GM18873 (cell line): ENCODE measurements around the gene GRAMD4.

Source experiments
- ATAC-seq: cut with Tn5 transposase; IDR thresholded peaks from one replicate; pipeline ENCODE4 v1.9.1; 2021; ENCODE audit warnings: mild to moderate bottlenecking, moderate library complexity, moderate number of reproducible peaks; ENCODE audit not compliant: unreplicated experiment, low FRiP score

Gene GRAMD4

DNA sequence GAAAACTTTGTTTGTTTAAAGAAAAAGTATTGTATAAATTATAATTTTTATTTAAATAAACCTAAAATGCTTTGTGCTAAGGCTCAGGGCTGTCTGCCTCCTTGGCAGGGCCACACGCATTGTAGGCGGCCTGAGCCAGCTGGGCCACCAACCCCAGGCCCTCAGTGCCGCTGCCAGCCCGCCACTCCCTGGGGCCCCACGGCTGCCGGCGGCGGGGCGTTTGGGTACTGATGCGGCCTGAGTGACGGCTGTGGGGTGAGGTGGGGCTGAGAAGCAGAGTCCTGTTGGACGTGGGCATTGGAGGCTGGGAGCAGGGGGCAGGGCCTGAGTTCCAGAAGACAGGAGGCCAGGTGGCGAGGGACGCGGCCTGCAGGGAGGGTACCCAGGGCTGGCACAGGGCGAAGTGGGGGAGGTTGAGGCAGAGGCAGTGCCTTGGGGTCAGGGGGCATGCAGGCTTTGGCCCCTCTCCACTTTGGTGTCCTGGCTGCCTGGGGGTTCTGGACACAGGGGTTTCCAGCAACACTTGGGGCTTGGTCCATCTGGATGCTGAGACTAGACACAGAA is 59.6 kb downstream of the GRAMD4 start:
- ATAC-seq: no peak

DNA sequence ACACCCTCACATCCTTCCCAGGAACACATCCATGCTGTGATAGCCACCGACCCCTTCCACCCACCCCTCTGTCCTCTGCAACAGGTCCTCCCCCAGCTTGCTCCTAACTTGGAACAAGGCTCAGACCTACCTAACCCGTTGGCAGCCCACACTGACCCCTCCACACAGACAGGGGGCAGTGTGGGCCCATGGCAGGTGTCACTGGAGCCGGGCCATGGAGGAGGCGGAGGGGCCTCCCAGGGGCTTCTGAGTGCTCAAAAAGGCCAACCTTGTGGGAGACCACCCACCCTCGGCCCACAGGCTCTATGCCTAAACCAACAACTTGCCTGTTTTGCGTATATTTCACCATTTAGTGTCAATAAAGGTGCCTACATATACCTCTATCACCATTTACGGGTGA is 60.8 kb downstream of the GRAMD4 start:
- ATAC-seq: no peak

DNA sequence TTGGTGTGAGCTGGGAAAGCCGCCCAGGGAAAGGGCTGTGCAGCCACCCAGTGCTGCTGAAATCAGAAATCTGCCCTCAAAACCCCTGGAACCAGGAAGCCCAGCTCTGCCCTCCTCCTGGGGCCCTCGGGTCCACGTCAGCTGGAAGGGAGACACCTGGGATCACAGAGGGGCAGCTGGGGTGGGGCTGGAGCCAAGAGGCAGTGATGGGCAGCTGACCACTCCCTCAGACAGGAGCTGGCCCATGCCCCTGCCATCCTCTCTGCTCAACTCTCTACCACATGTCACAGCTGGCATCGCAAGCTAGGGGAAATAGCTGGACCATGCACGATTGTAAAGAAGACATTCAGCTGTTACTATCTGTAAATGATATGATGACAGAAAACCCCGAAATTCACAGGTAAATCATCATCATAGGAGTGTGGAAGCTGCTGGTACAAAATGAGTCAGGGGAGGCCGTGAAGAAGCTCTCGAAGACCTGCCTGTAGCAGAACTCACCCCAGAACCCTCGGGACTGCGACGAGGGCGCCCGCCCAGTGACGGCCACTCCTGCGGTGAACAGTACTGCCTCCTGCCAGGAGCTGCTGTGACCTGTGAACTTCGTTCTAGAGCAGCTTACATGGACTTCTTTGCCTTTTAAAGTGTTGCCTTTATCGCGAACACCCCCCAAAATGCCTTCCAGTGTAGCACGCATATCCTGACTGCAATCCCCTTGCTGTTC is 62.0 kb downstream of the GRAMD4 start:
- no peak for ATAC-seq

- no peak for ATAC-seq
These were observed 64.5 kb downstream of the GRAMD4 start for GRCh38 chr22:46684706-46685105.

DNA sequence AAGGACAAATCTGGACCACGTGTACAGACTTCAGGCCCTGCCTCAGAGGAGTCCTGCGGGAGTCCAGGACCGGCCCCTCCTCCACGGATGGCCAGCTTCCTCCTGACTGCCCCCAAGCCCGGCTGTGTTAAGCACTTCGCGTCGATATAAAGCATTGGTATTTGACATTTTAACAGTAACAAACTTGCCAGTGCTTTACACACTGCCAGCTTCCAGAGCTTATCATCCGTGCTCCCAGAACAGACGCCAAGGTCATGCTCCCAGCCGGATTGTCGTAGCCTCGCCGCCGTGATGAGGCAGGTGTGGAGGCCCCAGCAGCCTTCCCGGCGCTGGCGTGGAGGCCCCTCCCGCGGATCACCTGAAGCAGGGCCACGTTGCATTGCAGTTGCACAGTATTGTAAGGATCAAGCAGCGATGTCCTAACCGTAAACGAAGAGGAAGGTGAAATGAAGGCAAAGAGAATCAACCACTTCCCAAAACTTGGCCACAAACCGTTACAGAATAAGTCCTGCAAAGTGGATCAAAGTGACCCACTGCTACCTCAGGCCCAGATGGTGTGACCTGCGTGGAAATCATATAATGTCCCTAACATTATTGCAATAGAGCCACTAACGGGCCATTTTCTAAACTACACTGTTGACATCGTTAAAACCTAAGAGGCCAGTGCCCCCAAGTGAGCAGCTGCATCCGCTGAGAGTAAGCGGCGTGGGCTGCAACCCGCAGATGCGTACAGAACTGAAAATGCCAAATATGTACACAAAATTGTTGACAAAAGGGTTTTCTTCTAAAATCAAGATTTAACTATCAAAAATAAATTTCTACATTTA is 66.2 kb downstream of the GRAMD4 start:
- no peak for ATAC-seq

DNA sequence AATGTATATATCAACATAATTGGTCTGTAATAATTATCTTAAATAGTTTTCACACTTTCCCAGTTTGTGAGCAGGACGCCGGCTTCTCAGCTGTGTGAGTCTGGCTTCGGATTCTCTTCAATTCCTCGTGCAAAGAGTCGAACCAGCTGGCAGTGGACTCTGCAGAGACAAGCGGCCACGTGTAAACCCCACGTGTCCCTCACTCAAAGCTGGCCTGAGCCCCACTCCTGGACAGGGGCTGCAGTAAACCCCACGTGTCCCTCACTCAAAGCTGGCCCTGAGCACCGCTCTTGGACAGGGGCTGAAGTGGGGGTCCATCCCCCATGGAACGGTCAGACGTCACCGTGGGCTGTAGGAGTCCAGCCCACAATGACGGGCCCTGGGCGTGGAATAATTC is 66.9 kb downstream of the GRAMD4 start:
- ATAC-seq: no peak

GRCh38 chr22:46687460-46687859 is 67.3 kb downstream of the GRAMD4 start:
- ATAC-seq: no peak

DNA sequence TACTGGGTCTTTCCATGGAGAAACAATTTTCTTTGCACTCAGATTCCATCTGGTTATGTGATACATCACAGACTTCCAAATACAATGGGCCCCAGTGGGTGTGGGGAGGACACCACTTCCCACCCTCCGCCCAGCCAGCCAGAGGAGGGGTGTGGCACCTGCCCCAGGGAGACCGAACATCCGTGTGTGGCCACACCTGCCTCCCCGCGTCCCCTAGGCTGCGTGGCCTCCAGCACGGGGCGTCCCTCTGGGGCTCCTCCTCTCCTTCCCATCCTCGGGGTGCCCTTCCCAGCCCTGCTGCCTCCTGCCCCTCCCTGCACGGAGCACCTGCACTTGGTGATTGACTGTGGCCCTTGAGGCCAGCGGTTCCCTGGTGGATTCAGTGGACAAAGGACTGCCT is 68.8 kb downstream of the GRAMD4 start:
- ATAC-seq: no peak

DNA sequence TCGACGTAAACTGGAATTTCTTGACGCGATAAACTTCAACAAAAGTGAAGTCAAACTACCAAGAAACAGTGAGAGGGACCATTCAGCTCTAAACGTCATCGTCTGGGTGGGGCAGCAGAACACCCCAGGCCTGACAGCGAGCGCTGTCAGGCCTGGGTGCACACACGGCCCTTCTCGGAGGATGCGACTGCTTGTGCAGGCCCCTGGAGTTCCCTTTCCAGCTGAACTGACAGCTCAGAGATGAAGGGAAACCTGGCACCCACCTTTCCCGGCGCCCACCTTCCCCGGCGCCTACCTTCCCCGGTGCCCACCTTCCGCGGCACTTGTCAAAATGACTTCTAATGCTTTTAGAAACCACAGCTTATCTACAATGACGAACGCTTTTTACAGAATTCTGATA is 70.0 kb downstream of the GRAMD4 start:
- ATAC-seq: no peak

DNA sequence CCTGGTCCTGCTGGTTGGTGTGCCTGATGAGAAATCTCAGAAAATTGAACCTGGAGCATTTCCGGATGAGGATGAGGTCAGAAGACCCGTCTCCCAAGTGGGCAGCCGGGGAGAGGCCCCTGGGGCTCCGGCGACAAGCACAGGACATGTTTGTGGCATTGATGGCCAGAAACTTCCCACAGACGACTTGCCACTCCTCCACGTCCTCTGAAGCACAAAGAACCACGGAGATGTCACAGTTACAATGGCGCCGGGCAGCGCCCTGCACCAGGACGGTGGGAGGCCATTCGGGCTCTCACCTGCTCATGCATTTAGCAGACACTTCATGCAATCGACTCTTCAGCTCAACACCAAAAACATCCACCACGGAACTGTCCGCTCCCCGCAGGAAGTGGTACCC is 71.4 kb downstream of the GRAMD4 start:
- ATAC-seq: no peak

GRCh38 chr22:46693634-46694415 is 73.6 kb downstream of the GRAMD4 start:
- ATAC-seq: no peak

DNA sequence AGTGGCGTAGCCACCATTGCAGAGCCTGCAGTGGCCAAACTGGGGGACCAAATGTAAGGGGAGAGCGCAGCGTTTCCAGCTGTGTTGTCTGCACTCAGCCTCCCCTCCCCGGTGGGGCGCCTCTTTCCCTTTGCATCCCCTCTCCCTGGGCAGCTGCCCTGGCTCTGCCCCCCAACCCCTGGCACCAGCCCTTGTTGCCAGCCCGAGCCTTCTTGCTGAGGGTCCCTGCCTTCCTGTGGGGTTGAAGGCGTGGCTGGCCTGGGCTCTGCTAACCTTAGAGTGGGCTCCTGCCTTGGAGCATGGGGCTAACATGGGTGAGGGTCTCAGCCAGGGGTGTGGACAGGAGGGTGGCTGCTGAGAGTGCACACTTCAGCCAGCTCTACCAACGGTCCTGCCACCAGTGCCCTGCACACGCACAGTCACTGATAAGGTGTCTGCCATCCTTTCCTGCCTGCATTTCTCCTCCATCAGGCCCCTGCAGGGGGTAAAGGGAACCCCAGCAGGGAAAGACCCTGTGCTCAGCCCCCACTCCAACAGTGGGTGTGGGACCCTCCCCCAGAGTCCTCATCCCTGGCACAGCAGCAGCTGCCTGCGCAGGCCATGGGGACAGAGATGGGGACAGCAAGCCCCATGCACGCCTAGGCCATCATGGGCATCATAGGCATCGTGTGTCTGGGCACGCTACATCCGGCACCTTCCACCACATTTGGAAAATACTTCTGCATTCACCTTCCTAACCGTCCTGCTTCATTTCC is 74.4 kb downstream of the GRAMD4 start:
- no peak for ATAC-seq

DNA sequence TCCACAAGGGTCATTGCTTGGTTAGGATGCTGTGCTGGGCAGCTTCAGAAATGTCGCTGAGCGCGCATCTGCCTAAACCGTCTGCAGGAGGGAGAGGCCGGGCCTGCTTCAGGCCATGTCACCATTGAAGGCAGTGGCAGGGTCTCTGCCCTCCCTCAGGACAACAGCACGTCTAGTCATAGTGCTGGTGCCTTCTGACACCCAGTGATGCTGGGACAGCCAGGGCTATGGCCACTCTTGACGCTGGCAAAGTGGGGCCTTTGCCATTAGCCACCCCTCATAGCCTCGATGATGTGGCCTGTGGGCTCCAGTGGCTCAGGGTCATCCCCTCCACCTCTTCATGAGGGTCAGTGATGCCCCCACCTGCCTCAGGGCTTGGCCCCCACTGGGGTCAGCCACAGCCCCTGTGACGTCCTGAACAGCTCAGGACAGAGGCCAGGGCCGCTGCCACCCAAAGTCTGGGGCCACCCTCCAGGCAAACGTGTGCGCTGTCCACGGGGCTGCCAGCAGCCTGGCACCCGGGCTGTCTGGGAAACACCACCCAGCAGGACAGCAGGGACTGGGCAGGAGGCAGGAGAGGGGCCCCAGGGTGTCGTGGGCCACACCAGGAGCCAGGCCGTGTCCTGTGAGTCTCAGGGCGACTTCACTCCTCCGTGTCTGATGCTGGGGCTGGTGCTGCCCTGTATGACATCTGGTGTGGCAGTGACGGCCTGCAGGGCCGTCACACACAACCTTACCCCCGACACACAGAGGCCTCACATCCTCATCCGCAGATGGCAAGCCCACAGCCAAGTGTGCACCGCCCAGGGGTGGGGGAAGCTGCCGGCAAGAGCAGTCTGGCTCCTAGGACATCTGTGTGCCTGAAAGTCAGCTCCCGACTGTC is 75.4 kb downstream of the GRAMD4 start:
- no peak for ATAC-seq

DNA sequence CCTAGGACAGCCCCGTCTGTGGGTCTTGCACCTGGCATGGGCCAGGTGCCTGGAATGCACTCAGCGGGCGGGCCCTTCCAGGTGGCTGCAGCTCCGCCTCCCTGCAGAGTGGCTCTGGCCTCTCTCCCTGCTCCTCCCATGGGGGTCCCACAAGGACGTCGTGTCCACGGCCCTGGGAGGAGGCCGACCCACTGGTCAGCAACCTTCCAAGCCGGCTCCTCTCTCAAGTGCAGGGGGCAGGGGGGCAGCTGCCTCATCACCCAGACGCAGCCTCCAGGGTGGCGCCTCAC is 76.0 kb downstream of the GRAMD4 start:
- ATAC-seq: no peak

DNA sequence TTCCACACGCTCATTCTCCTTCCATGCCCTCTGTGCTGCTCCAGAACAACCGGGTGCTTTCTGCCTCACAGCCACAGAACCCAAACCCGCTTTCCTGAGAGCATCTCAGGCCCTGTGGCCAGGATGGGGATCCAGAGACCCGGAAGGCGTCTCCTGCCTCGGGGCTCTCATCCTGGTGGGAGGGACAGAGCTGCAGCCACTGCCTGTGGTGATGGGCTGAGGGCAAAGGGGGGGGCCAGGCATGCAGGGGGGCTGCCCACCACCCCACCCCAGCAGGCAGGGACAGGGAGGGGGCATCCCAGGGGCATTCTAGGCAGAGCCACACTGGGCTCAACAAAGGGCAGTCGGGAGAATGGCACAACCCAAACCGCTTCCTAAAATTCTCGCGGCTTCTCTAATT is 76.4 kb downstream of the GRAMD4 start:
- no peak for ATAC-seq

DNA sequence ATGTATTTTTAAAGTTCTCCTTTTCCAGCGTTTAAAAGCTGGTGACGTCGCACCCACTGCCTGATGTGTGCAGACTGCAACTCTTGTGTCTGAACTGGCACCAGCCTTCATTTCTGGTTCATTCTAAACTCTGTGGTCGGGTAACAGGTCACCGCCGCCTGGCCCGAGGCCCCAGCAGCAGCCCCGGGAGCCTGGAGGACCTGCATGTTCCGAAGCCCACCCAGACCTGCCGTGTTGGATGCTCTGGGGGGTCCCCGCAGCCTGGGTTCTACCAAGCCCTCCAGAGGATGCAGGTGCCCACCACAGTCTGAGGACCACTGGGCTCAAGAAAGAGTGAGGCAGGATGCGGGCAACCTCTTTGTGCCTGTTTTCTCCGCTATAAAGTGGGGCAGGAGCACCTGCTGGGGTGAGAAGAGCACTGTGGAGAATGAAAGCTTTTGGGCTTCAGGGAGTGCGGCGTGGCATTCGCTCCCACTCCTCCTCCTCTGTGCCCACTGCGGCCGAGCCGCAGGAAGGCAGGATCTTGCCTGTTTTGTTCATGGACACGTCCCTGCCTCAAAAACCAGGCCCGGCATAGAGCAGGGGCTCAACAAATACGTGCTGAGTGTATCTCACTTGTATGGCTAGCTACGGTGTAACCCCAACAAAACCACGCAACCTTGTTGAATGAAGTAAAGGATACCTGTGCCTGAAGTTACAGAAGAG is 77.8 kb downstream of the GRAMD4 start:
- no peak for ATAC-seq

GRCh38 chr22:46699091-46699490 is 78.9 kb downstream of the GRAMD4 start:
- ATAC-seq: no peak

DNA sequence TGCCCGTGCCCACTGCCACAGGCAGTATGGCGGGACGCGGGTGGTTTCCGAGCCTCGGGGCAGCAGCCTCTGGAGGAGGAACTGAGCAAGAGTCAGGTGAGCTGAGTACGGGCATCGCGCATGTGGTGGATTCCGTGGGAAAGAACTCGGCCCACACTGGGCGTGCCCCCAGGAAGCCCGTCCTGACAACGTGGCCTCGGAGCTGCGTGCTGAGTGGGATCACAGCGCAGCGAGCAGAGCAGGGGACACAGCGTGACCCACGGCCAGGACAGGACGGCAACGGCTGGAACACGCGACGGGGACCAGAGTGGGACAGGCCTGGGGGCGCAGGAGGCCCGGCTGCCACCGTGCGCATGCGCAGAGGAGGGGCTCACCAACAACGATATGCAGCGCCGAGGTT is 81.1 kb downstream of the GRAMD4 start:
- ATAC-seq: no peak
